Neuron (in vitro differentiated cells): ENCODE data around the gene HSPB9.

Experiments
- H2AFZ ChIP-seq: one replicate; pipeline ENCODE4 v1.6.1; 2013; ENCODE audit warnings: low read depth, mild to moderate bottlenecking, inconsistent platforms, low read length, moderate library complexity
- H3K27me3 ChIP-seq: one replicate; pipeline ENCODE4 v1.6.1; 2013; ENCODE audit warnings: low read length; ENCODE audit not compliant: insufficient read depth
- H3K36me3 ChIP-seq: one replicate; pipeline ENCODE4 v1.6.1; 2013; ENCODE audit warnings: low read length; ENCODE audit not compliant: insufficient read depth
- H3K4me1 ChIP-seq: one replicate; pipeline ENCODE4 v1.6.1; 2013; ENCODE audit warnings: low read length; ENCODE audit not compliant: insufficient read depth
- H3K4me3 ChIP-seq: 2 replicates; pipeline ENCODE4 v1.5.1; 2013; ENCODE audit warnings: mild to moderate bottlenecking, low read length, moderate library complexity
- H3K9me3 ChIP-seq: one replicate; pipeline ENCODE4 v1.6.1; 2013; ENCODE audit warnings: low read length

HSPB9 gene

DNA sequence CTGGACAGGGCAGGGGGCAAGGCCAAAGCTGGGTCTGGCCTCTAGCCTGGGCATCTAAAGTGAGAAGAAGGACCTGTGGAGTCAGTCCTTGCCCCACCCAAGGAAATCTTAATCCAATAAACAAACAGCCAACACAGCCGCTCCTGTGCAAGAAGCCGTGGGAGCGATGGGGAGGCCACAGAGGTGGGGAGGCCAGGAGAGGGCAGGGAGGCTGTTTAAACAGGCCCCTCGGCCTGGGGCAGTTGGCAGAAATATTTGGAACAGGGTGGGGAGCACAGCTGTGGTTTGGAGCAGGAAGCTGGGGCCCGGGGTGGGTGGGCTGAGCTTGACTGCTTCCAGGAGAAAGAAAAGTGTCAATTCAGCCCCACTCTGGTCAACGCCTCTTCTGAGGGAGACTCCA, 29.7 kb upstream of the HSPB9 start:
- Histone ChIP-seq H3K4me1 (peaks cover 14% of the 10 kb centered on the region), H2AFZ (no peak overlapping the region), H3K36me3 (no peaks in the 10 kb centered on the region), H3K9me3 (no peaks in the 10 kb centered on the region), H3K27me3 (peaks cover 32% of the 10 kb centered on the region), H3K4me3 (no peak overlapping the region)

DNA sequence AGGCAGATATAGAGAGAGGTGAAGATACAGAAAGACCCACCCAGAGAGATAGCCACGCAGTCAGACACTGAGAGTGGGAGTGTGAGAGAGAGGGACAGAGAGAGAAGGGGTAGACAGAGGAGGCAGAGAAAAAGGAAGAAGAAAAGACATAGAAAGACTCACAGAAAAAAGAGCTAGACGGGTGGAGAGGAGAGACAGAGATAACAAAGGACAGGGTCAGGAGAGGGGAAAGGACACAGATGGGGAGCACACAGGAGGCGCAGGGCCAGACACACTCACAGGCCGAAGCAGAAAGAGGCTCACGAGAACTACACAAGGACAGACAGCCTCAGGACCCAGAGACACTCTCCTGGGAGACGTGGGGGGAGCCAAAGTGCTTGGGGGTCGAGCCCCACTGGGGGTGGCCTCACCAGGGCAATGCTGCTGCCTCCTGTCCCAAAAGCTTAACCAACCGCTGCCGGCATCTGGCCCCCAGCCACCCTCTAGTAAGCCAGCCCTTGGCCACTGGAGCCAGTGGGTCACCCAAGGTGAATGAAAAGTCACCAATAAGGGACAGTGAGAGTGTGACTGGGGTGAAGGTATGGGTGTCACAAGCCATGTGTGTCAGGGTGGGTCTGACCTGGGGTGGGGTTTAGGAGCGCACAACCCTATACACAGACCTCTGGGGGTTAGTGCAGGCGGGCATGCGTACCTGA, 28.1 kb upstream of the HSPB9 start:
- no peak overlapping the region for H3K4me3 ChIP-seq
- peaks cover 44% of the 10 kb centered on the region for H3K27me3 ChIP-seq
- no peak overlapping the region for H2AFZ ChIP-seq
- peaks cover 24% of the 10 kb centered on the region for H3K4me1 ChIP-seq
- H3K36me3 ChIP-seq, result no peaks in the 10 kb centered on the region
- H3K9me3 ChIP-seq, result no peaks in the 10 kb centered on the region

DNA sequence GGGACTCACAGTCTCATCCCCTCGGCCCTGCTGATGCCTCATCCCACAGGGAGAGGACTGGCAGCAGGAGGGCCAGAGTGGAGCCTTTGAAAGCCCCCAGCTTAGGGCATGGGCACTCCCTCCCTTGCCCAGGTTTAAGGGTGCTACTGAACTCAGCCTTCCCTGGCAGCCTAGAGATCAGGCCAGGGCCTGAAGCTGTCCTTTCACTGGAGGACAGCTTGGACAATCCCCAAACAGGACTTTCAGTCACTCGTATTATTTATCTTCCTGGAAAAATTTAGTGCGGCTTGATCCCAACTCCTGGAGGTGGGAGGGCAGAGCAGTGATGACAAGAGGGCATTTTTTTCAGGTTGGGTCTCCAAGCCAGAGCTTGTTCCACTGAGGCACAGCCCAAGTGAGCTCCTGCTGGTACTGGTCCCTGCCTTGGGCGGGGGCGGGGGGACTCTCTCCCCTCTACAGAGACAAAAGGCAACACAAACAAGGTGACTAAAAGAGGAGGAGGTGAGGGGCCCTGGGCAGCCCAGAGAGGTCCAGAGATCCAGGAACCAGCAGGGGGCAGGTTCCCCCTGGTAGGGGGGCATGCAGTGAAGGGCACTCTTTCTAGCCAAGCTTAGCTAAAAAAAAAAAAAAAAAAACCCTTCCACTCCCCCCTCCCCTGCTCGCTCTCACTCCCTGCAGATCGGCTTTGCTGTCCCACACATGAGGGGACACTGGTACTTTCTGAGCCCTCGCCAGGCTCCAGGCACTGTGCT, 26.1 kb upstream of the HSPB9 start:
- Histone ChIP-seq H3K27me3 (peaks cover 45% of the 10 kb centered on the region), H3K9me3 (no peaks in the 10 kb centered on the region), H3K4me1 (peaks cover 24% of the 10 kb centered on the region), H3K4me3 (no peak overlapping the region), H2AFZ (no peak overlapping the region), H3K36me3 (no peaks in the 10 kb centered on the region)

GRCh38 chr17:42097691-42098631, 24.6 kb upstream of the HSPB9 start, which contains the start of gene ZNF385C:
TSS of gene ZNF385C (minus strand) at chr17:42098473. CDS start at chr17:42063056, 35,417 bp downstream.
- Histone ChIP-seq H2AFZ (no peak within 1 kb of the TSS), H3K9me3 (no peaks in the 10 kb centered on the region), H3K36me3 (no peaks in the 10 kb centered on the region), H3K4me3 (no peak within 1 kb of the TSS), H3K27me3 (peaks cover 51% of the 10 kb centered on the region), H3K4me1 (peaks cover 24% of the 10 kb centered on the region)

- H3K27me3 ChIP-seq, result peaks cover 52% of the 10 kb centered on the region
- peaks cover 24% of the 10 kb centered on the region for H3K4me1 ChIP-seq
- no peak overlapping the region for H2AFZ ChIP-seq
- no peak overlapping the region for H3K4me3 ChIP-seq
- no peaks in the 10 kb centered on the region for H3K9me3 ChIP-seq
- no peaks in the 10 kb centered on the region for H3K36me3 ChIP-seq
Measured at GRCh38 chr17:42098730-42099399, 23.7 kb upstream of the HSPB9 start.

- Histone ChIP-seq H3K36me3 (no peaks in the 10 kb centered on the region), H3K27me3 (peaks cover 45% of the 10 kb centered on the region), H3K4me3 (no peak overlapping the region), H3K9me3 (no peaks in the 10 kb centered on the region), H2AFZ (no peak overlapping the region), H3K4me1 (peaks cover 12% of the 10 kb centered on the region)
Measured at GRCh38 chr17:42101513-42102292, 20.9 kb upstream of the HSPB9 start.

- Histone ChIP-seq H3K27me3 (peaks cover 30% of the 10 kb centered on the region), H3K4me1 (peaks cover 7% of the 10 kb centered on the region), H3K9me3 (no peaks in the 10 kb centered on the region), H3K36me3 (no peaks in the 10 kb centered on the region), H3K4me3 (no peak overlapping the region), H2AFZ (no peak overlapping the region)
Measured at GRCh38 chr17:42103221-42103954, 19.2 kb upstream of the HSPB9 start.

DNA sequence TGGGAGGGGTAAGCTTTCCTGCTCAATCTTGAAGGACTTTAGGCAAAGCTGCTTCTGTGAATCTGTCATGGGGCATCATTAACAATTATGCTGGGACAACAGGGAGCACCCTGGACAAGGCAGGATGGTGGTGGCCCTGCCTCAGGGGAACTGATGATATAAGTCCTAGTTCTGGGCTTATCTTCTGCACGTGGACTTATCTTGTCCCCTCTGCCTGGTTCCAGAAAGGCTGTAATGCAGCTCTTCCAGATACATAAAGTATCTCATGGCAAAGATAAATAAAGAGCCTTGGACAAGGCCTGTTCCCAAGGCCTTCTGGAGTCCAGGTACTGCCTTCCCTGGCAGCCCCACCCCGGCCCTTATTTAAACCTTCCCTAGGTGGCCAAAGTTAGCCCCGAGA, 18.3 kb upstream of the HSPB9 start:
- H3K36me3 ChIP-seq, result no peaks in the 10 kb centered on the region
- H3K27me3 ChIP-seq, result peaks cover 22% of the 10 kb centered on the region
- no peaks in the 10 kb centered on the region for H3K4me1 ChIP-seq
- H3K4me3 ChIP-seq, result no peak overlapping the region
- no peak overlapping the region for H2AFZ ChIP-seq
- no peaks in the 10 kb centered on the region for H3K9me3 ChIP-seq

GRCh38 chr17:42106009-42106408, 16.6 kb upstream of the HSPB9 start:
- no peak overlapping the region for H2AFZ ChIP-seq
- no peaks in the 10 kb centered on the region for H3K9me3 ChIP-seq
- H3K4me1 ChIP-seq, result no peaks in the 10 kb centered on the region
- H3K4me3 ChIP-seq, result no peak overlapping the region
- H3K27me3 ChIP-seq, result peaks cover 13% of the 10 kb centered on the region
- no peaks in the 10 kb centered on the region for H3K36me3 ChIP-seq

DNA sequence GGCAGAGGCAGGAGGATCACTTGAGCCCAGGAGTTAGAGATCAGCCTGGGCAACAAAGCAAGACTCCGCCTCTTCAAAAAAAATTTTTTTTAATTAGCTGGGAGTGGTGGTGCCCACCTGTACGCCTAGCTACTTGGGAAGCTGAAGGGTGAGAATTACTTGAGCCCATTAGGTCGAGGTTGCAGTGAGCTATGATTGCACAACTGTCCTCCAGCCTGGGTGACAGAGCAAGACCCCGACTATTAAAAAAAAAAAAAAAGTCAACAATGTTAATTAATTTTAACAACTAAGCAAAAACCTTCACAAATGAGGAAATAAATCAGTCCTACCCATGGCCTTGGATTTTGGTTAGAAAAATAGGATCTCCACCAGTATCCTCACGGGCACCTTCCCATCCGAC, 15.5 kb upstream of the HSPB9 start:
- Histone ChIP-seq H3K9me3 (no peaks in the 10 kb centered on the region), H2AFZ (no peak overlapping the region), H3K4me3 (no peak overlapping the region), H3K27me3 (peaks cover 13% of the 10 kb centered on the region), H3K36me3 (no peaks in the 10 kb centered on the region), H3K4me1 (no peaks in the 10 kb centered on the region)

- no peaks in the 10 kb centered on the region for H3K4me1 ChIP-seq
- H3K27me3 ChIP-seq, result peaks cover 7% of the 10 kb centered on the region
- H3K4me3 ChIP-seq, result no peak overlapping the region
- no peak overlapping the region for H2AFZ ChIP-seq
- no peaks in the 10 kb centered on the region for H3K9me3 ChIP-seq
- H3K36me3 ChIP-seq, result no peaks in the 10 kb centered on the region
Measured at GRCh38 chr17:42107597-42108576, 14.7 kb upstream of the HSPB9 start.
